GM23248 (cell line): ENCODE data around the gene C12orf75.
"Not testable (repeated sequence)": the region's sequence is repeated elsewhere in the genome, so short reads cannot be mapped to it uniquely, and the experiment has no call there.

Experiments
- EZH2 ChIP-seq: fragments of 200-600 bp; sonication (generic); IDR thresholded peaks from 2 replicates; pipeline ENCODE4 v1.6.1; 2018; ENCODE audit warnings: antibody characterized with exemption, mild to moderate bottlenecking; ENCODE audit not compliant: insufficient read depth, poor library complexity, severe bottlenecking
- EZH2phosphoT487 ChIP-seq: fragments of 200-600 bp; sonication (generic); IDR thresholded peaks from 2 replicates; pipeline ENCODE4 v1.6.1; 2018; ENCODE audit warnings: antibody characterized with exemption, moderate library complexity, mild to moderate bottlenecking, low read depth; ENCODE audit not compliant: insufficient read depth

DNA sequence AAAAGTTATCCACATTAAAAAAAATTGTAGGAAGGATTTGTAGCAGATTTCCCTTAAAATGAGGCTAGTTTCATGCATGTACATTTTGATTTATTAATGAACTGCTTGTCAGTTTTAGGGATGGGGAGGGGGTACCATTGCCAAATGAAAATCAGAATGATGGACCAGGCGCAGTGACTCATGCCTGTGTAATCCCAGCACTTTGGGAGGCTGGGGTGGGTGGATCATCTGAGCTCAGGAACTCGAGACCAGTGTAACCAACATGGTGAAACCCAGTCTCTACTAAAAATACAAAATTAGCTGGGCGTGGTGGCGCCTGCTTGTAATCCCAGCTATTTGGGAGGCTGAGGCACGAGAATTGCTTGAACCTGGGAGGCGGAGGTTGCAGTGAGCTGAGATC lies 1.8 kb downstream of the C12orf75 start:
- TF ChIP-seq EZH2, EZH2phosphoT487: not testable (repeated sequence)
